Endodermal cell (in vitro differentiated cells): ENCODE measurements around the gene TARBP2. TPM values are rescaled to one million over a fixed set of nuclear protein-coding genes. Genes with fewer than 3 reads are reported as not detected.
A peak's percentile ranks its signal among the peaks of the same experiment; 100 is the strongest.

Experiments used
- DNase-seq: peaks from one replicate; pipeline ENCODE4 v3.0.0-alpha.2; 2017
- H3K27ac ChIP-seq: 2 replicates; pipeline ENCODE4 v1.5.1; 2013; ENCODE audit warnings: mild to moderate bottlenecking, low read depth, low read length, moderate library complexity
- H3K27me3 ChIP-seq: 2 replicates; pipeline ENCODE4 v1.6.1; 2013; ENCODE audit warnings: mild to moderate bottlenecking, low read length, moderate library complexity; ENCODE audit not compliant: insufficient read depth, control insufficient read depth, poor library complexity, severe bottlenecking
- H3K36me3 ChIP-seq: 2 replicates; pipeline ENCODE4 v1.7.0; 2013; ENCODE audit warnings: mild to moderate bottlenecking, low read length, moderate library complexity; ENCODE audit not compliant: control insufficient read depth, insufficient read depth
- H3K4me1 ChIP-seq: one replicate; pipeline ENCODE4 v1.7.0; 2013; ENCODE audit warnings: low read length; ENCODE audit not compliant: control insufficient read depth, insufficient read depth
- H3K4me3 ChIP-seq: 2 replicates; pipeline ENCODE4 v1.5.1; 2013; ENCODE audit warnings: mild to moderate bottlenecking, low read length, moderate library complexity
- H3K9ac ChIP-seq: 2 replicates; pipeline ENCODE4 v1.6.1; 2013; ENCODE audit warnings: mild to moderate bottlenecking, low read length, moderate library complexity; ENCODE audit not compliant: poor library complexity, severe bottlenecking; ENCODE audit errors: extremely low read depth
- H3K9me3 ChIP-seq: 2 replicates; pipeline ENCODE4 v1.6.1; 2013; ENCODE audit warnings: mild to moderate bottlenecking, low read length, moderate library complexity; ENCODE audit not compliant: control insufficient read depth
- H3K27ac Mint-ChIP-seq: 2 replicates; pipeline ENCODE4 v1.8.0; 2020; ENCODE audit warnings: mixed read lengths
- H3K27me3 Mint-ChIP-seq: 2 replicates; pipeline ENCODE4 v1.8.0; 2021; ENCODE audit warnings: mild to moderate bottlenecking, mixed read lengths; ENCODE audit not compliant: insufficient read depth
- H3K36me3 Mint-ChIP-seq: 2 replicates; pipeline ENCODE4 v1.8.0; 2020; ENCODE audit warnings: low read depth, mixed read lengths
- H3K4me1 Mint-ChIP-seq: 2 replicates; pipeline ENCODE4 v1.8.0; 2020; ENCODE audit warnings: mixed read lengths
- H3K4me3 Mint-ChIP-seq: 2 replicates; pipeline ENCODE4 v1.8.0; 2020; ENCODE audit warnings: mild to moderate bottlenecking, moderate library complexity, mixed read lengths
- H3K9me3 Mint-ChIP-seq: 2 replicates; pipeline ENCODE4 v1.8.0; 2020; ENCODE audit warnings: mild to moderate bottlenecking, mixed read lengths
- WGBS, 2 experiments: methylation state at CpG; one replicate each; pipeline versions ENCODE4 v1.1.5 to v1.1.7; 2013; ENCODE audit warnings: missing lambda C conversion rate in 2 of 2, mixed read lengths in 1 of 2; ENCODE audit not compliant: insufficient coverage in 1 of 2, insufficient read length in 1 of 2; 5-methylcytosine and 5-hydroxymethylcytosine counted together
- total RNA-seq, 2 donors: library from RNA; stranded (reverse); fragmentation: NEBNext Ultra II Directional in 1 of 2; extraction: Animal tissue kit (Norgen Biotek cat#: 25700) in 1 of 2; gene quantifications; 2 replicates in 1 of 2; 3 replicates in 1 of 2; pipeline ENCODE4 v1.2.1, GENCODE V29; 2021
- TF ChIP-seq, protein P1 (sequence below): fragments of 200-600 bp; sonication (generic); conservative IDR thresholded peaks from 2 replicates; pipeline ENCODE4 v1.5.0; 2021; ENCODE audit warnings: antibody characterized with exemption, mild to moderate bottlenecking

Gene TARBP2
- total RNA-seq, 2 donors from 2014 or later: 48.4 to 60.3 TPM

DNA sequence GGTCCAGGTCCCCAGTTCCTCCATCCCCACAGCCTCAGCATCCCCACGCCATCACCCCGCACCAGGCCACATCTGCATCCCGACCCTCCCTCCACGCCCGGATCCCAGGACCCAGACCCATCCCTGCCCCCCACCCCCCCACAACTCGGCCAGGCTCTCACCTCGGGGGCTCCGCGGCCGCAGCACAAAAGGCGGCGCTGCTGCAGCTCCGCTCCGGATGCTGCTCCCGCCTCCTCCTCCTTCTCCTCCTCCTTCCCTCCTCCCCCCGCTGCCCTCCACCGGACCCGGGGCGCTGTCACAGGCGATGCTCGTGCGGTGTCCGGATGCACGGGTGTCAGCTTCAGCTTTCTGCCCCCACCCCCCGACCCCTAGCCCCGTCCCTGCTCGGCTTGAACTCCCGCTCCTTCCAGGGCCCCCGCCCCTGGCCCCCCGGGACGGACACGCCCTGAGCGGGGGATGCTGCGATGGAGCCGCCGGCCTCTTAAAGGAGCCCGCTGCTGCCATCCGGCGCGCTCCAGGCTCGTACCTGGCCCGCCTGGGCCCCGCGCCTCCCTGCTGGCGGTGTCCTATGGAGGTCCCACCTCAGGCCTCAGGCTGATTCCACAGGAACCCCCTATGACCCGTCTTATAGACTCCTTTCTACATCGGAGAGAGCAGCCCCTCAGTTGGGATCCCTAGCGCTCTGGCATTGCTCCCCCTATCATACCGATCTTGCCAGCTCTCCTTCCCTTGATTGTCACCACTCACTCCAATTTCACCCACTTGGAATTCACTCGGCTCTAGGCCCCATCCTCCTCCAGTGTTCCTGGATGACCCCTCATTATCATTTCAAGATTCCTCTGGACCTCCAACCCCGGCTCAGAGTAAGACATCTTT lies 1.6 kb upstream of the TARBP2 start, which contains the start of gene MAP3K12:
TSS of gene MAP3K12 (minus strand) at position 193 of the 876 bp plus-strand sequence. CDS start 12,067 bp downstream, outside the sequence.
- peak within 1 kb of the TSS; percentile 88 for H3K9ac ChIP-seq
- H3K9me3 Mint-ChIP-seq: no peaks in the 10 kb centered on the region
- peak within 1 kb of the TSS; percentile 99 for H3K27ac Mint-ChIP-seq
- H3K4me1 ChIP-seq: peaks cover 16% of the 10 kb centered on the region
- peaks cover 2% of the 10 kb centered on the region for H3K27me3 Mint-ChIP-seq
- no peaks in the 10 kb centered on the region for H3K27me3 ChIP-seq
- peak within 1 kb of the TSS; percentile 85 for H3K4me3 ChIP-seq
- H3K36me3 Mint-ChIP-seq: peaks cover 10% of the 10 kb centered on the region
- H3K36me3 ChIP-seq: peaks cover 16% of the 10 kb centered on the region
- peak; percentile 93 for DNase-seq
- peak within 1 kb of the TSS; percentile 79 for H3K4me3 Mint-ChIP-seq
- WGBS, 2 experiments: 2 to 7% methylated on average over 8 to 51 of the region's 51 CpGs
- TF ChIP-seq, protein P1, sequence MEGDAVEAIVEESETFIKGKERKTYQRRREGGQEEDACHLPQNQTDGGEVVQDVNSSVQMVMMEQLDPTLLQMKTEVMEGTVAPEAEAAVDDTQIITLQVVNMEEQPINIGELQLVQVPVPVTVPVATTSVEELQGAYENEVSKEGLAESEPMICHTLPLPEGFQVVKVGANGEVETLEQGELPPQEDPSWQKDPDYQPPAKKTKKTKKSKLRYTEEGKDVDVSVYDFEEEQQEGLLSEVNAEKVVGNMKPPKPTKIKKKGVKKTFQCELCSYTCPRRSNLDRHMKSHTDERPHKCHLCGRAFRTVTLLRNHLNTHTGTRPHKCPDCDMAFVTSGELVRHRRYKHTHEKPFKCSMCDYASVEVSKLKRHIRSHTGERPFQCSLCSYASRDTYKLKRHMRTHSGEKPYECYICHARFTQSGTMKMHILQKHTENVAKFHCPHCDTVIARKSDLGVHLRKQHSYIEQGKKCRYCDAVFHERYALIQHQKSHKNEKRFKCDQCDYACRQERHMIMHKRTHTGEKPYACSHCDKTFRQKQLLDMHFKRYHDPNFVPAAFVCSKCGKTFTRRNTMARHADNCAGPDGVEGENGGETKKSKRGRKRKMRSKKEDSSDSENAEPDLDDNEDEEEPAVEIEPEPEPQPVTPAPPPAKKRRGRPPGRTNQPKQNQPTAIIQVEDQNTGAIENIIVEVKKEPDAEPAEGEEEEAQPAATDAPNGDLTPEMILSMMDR: no peak
- H3K27ac ChIP-seq: peak within 1 kb of the TSS; percentile 73
- H3K9me3 ChIP-seq: no peaks in the 10 kb centered on the region
- peaks cover 30% of the 10 kb centered on the region for H3K4me1 Mint-ChIP-seq

DNA sequence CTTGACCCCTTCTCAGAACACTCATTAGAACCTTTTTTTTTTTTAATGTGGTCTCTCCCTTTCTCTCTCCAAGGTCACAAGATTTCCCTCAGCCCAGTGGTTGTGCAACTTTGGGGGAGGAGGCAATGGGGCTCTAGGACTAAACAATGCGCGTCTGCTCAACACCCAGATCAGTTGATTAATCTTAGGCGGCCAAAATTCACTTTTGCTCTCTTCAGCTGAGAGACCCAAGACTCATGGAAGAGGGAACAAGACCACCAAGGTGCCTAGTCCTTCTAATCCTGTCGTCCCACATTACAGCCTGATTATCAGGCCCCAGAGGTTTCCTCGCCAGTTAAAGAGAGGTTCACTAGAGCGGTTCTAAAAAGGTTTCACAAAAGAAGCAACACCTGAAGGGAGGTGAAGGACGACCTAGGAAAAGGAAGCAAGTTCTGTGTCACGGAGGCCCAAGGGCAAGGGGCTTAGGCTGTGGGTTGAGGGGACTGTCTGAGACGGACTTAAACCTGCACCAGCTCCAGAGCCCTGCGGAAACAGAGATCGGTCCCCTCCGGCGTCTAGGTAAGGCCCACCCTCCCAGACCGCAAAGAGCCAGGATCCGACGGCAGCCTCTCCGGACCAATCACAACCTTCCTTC lies 824 bp upstream of the TARBP2 start:
- H3K4me1 Mint-ChIP-seq: peaks cover 30% of the 10 kb centered on the region
- TF ChIP-seq, protein P1: no peak
- no peaks in the 10 kb centered on the region for H3K9me3 Mint-ChIP-seq
- H3K9me3 ChIP-seq: no peaks in the 10 kb centered on the region
- no peak for DNase-seq
- H3K27ac Mint-ChIP-seq: peak overlapping the region; percentile 99
- peak overlapping the region; percentile 88 for H3K9ac ChIP-seq
- 12 to 13% methylated on average over 6 to 17 of the region's 17 CpGs for WGBS, 2 experiments
- H3K27me3 ChIP-seq: no peaks in the 10 kb centered on the region
- peak overlapping the region; percentile 73 for H3K27ac ChIP-seq
- H3K4me1 ChIP-seq: peaks cover 16% of the 10 kb centered on the region
- peaks cover 2% of the 10 kb centered on the region for H3K27me3 Mint-ChIP-seq
- H3K36me3 Mint-ChIP-seq: peaks cover 15% of the 10 kb centered on the region
- peaks cover 23% of the 10 kb centered on the region for H3K36me3 ChIP-seq
- peak overlapping the region; percentile 85 for H3K4me3 ChIP-seq
- peak overlapping the region; percentile 79 for H3K4me3 Mint-ChIP-seq

DNA sequence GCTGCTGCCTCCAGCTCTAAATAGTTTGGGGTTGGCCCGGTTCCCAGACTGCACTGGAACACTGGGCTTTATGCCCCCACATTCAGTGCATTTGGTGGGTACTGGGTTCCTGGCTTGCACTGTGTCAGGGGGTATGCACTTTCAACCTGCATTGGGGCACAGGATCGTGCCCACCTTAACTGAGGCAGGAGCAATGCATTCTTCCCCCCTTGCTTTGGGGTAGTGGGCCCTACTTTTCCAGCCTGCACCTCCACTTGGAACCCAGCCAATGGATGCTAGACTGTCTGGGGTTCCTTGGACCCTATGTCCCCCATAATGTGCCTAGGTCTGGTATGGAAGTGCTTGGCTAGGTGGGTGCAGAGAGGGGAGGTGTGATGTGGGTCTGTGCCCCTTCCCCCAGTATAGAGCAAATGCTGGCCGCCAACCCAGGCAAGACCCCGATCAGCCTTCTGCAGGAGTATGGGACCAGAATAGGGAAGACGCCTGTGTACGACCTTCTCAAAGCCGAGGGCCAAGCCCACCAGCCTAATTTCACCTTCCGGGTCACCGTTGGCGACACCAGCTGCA lies 615 bp downstream of the TARBP2 start:
- peak overlapping the region; percentile 79 for H3K4me3 Mint-ChIP-seq
- H3K36me3 ChIP-seq: peaks cover 32% of the 10 kb centered on the region
- peak overlapping the region; percentile 99 for H3K27ac ChIP-seq
- peak overlapping the region; percentile 85 for H3K4me3 ChIP-seq
- H3K27me3 ChIP-seq: no peaks in the 10 kb centered on the region
- peaks cover 7% of the 10 kb centered on the region for H3K4me1 ChIP-seq
- peaks cover 24% of the 10 kb centered on the region for H3K36me3 Mint-ChIP-seq
- TF ChIP-seq, protein P1: no peak
- peaks cover 19% of the 10 kb centered on the region for H3K4me1 Mint-ChIP-seq
- DNase-seq: peak; percentile 49
- H3K9ac ChIP-seq: peak overlapping the region; percentile 88
- 81 to 82% methylated on average over 9 to 10 of the region's 10 CpGs for WGBS, 2 experiments
- H3K27me3 Mint-ChIP-seq: peaks cover 2% of the 10 kb centered on the region
- H3K9me3 ChIP-seq: no peaks in the 10 kb centered on the region
- peak overlapping the region; percentile 99 for H3K27ac Mint-ChIP-seq
- no peaks in the 10 kb centered on the region for H3K9me3 Mint-ChIP-seq
